B cell (primary cell): Measurements from ENCODE around the gene CACNA1D.

Experiments used
- EZH2 ChIP-seq: IDR thresholded peaks from 2 replicates; pipeline ENCODE4 v1.6.1; 2012; ENCODE audit warnings: borderline replicate concordance, low read depth, mild to moderate bottlenecking, moderate library complexity, low read length; ENCODE audit not compliant: insufficient read depth, poor library complexity, severe bottlenecking
- TF ChIP-seq, protein P1 (sequence below): fragments of 200-600 bp; IDR thresholded peaks from one replicate; pipeline ENCODE4 v1.8.0; 2022; ENCODE audit warnings: antibody characterized with exemption, mild to moderate bottlenecking

GRCh38 chr3:53863145-53863544 lies 368.7 kb downstream of the CACNA1D start:
- TF ChIP-seq, protein P1, sequence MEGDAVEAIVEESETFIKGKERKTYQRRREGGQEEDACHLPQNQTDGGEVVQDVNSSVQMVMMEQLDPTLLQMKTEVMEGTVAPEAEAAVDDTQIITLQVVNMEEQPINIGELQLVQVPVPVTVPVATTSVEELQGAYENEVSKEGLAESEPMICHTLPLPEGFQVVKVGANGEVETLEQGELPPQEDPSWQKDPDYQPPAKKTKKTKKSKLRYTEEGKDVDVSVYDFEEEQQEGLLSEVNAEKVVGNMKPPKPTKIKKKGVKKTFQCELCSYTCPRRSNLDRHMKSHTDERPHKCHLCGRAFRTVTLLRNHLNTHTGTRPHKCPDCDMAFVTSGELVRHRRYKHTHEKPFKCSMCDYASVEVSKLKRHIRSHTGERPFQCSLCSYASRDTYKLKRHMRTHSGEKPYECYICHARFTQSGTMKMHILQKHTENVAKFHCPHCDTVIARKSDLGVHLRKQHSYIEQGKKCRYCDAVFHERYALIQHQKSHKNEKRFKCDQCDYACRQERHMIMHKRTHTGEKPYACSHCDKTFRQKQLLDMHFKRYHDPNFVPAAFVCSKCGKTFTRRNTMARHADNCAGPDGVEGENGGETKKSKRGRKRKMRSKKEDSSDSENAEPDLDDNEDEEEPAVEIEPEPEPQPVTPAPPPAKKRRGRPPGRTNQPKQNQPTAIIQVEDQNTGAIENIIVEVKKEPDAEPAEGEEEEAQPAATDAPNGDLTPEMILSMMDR = no peak
- no peak for TF ChIP-seq EZH2
